HepG2 (cell line): Measurements from ENCODE around the gene EFNA2. TPM values are rescaled to one million over a fixed set of nuclear protein-coding genes. Genes with fewer than 3 reads are reported as not detected.

Experiments used
- CCAR2 ChIP-seq: fragments of 200-400 bp; formaldehyde crosslinking; optimal IDR thresholded peaks from 2 replicates; pipeline ENCODE3; 2018; ENCODE audit warnings: low read depth, mild to moderate bottlenecking, low read length, moderate library complexity
- DR1 ChIP-seq: sonication (generic); formaldehyde crosslinking; IDR thresholded peaks from 2 replicates; pipeline ENCODE4 v1.8.0; 2021; ENCODE audit warnings: mild to moderate bottlenecking, missing genetic modification reagents, inconsistent platforms
- GATA4 ChIP-seq: sonication (generic); IDR thresholded peaks from 2 replicates; pipeline ENCODE4 v1.6.1; 2016; ENCODE audit warnings: antibody characterized with exemption, low read depth, borderline replicate concordance
- HNF4G ChIP-seq, 2 experiments: sonication (generic) in 1 of 2; formaldehyde crosslinking in 1 of 2; IDR thresholded peaks; 2 replicates each; pipeline versions ENCODE4 v1.4.0 to v1.6.1; 2011 to 2020; ENCODE audit warnings: borderline replicate concordance in 2 of 2, low read depth in 2 of 2, mild to moderate bottlenecking in 2 of 2, low read length in 1 of 2, missing genetic modification reagents in 1 of 2, moderate library complexity in 1 of 2
- MEIS1 ChIP-seq: sonication (generic); formaldehyde crosslinking; IDR thresholded peaks from 2 replicates; pipeline ENCODE4 v1.9.0; 2021; ENCODE audit warnings: mild to moderate bottlenecking, missing genetic modification reagents, moderate library complexity, borderline replicate concordance
- PHF8 ChIP-seq: sonication (generic); formaldehyde crosslinking; IDR thresholded peaks from 2 replicates; pipeline ENCODE4 v1.5.0; 2020; ENCODE audit warnings: missing genetic modification reagents
- PTBP1 ChIP-seq: fragments of 200-400 bp; formaldehyde crosslinking; IDR thresholded peaks from 2 replicates; pipeline ENCODE4 v1.6.1; 2018; ENCODE audit warnings: low read length, low read depth; ENCODE audit not compliant: poor library complexity, severe bottlenecking
- RARA ChIP-seq: IDR thresholded peaks from 2 replicates; pipeline ENCODE4 v1.6.1; 2016; ENCODE audit warnings: missing genetic modification reagents, missing compliant biosample characterization
- ZIK1 ChIP-seq: sonication (generic); formaldehyde crosslinking; IDR thresholded peaks from 2 replicates; pipeline ENCODE4 v1.5.0; 2020; ENCODE audit warnings: mild to moderate bottlenecking, low read depth, missing genetic modification reagents, borderline replicate concordance
- ZNF17 ChIP-seq: sonication (generic); formaldehyde crosslinking; IDR thresholded peaks from 2 replicates; pipeline ENCODE4 v1.5.0; 2020; ENCODE audit warnings: mild to moderate bottlenecking, missing genetic modification reagents
- ZNF441 ChIP-seq: sonication (generic); formaldehyde crosslinking; IDR thresholded peaks from 2 replicates; pipeline ENCODE4 v1.7.0; 2021; ENCODE audit warnings: missing genetic modification reagents, borderline replicate concordance
- ZNF674 ChIP-seq: sonication (generic); formaldehyde crosslinking; IDR thresholded peaks from 2 replicates; pipeline ENCODE4 v1.5.0; 2020; ENCODE audit warnings: low read depth, mild to moderate bottlenecking, missing genetic modification reagents
- polyA plus RNA-seq, 8 experiments: library from polyadenylated mRNA; depleted of rRNA in 3 of 8; stranded (reverse) in 7 of 8; unstranded in 1 of 8; fragments of >200 nt; fragmentation: Illumina TruSeq in 4 of 8; extraction: Trizol in 4 of 8; gene quantifications; 2 replicates each; pipeline versions ENCODE4 v1.2.1 to v1.2.3, GENCODE V29; 2011 to 2016; ENCODE audit warnings: low read depth in 4 of 8, missing spikeins in 1 of 8, mixed read lengths in 1 of 8; ENCODE audit not compliant: insufficient read depth in 1 of 8
- total RNA-seq, 5 experiments: library from RNA; depleted of rRNA; stranded (reverse); fragments of >200 nt; fragmentation: Illumina TruSeq; extraction: Trizol; gene quantifications; 2 replicates each; pipeline ENCODE4 v1.2.3, GENCODE V29; 2016; ENCODE audit warnings: low read depth in 1 of 5
- TF ChIP-seq, protein P1 (sequence below): IDR thresholded peaks from 2 replicates; pipeline ENCODE4 v1.6.1; 2016; ENCODE audit warnings: low read depth, control low read depth
- TF ChIP-seq, protein P2 (sequence below): sonication (generic); formaldehyde crosslinking; IDR thresholded peaks from 2 replicates; pipeline ENCODE4 v1.4.0; 2020; ENCODE audit warnings: missing genetic modification reagents, borderline replicate concordance
- TF ChIP-seq, protein P3 (sequence below): sonication (generic); formaldehyde crosslinking; conservative IDR thresholded peaks from 2 replicates; pipeline ENCODE4 v1.4.0; 2020; ENCODE audit warnings: mild to moderate bottlenecking, missing genetic modification reagents, moderate library complexity
- TF ChIP-seq, protein P4 (sequence below): sonication (generic); formaldehyde crosslinking; IDR thresholded peaks from 2 replicates; pipeline ENCODE4 v1.4.0; 2020; ENCODE audit warnings: missing genetic modification reagents, mild to moderate bottlenecking, borderline replicate concordance
- TF ChIP-seq, protein P5 (sequence below): sonication (generic); formaldehyde crosslinking; IDR thresholded peaks from 2 replicates; pipeline ENCODE4 v1.5.0; 2020; ENCODE audit warnings: missing genetic modification reagents

EFNA2 gene
- total and polyA plus RNA-seq, 2 of the 13 experiments (the other 11 are each of a cell fraction or from before 2014, with no cell fraction given): 6.0 to 9.9 TPM

DNA sequence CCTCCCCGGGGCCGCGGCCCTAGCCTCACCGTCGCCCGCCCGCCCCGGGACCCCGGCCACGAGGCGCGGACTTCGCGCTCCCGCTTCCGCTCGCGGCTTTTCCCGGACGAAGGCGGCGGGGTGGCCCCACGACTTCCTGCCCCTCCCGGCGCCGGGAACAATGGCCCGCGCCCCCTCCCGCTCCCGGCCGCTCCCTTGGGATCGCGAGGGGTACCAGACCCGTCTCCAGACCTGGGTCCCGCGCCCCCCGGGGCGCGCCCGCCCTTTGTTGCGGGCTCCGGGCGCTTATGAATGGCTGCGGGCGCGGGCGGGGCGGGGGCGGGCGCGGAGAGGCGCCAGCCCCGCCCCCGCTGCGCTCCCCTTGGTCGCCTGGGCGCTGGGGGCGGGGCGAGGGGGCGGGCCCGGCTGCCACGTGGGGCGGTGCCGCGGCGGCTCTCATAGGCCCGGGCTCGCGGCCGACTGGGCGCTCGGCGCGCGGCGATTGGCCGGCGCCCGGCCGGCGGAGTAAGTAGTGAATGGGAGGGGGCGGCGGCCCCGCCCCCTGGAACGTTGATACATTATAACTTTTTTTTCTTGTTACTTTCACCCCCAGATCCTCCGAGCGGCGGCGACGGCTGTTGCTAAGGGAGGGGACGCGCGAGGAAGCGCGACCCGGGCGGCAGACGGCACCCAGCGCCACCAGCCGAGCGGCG, 36.2 kb upstream of the EFNA2 start (continued):
- TF ChIP-seq, protein P1, sequence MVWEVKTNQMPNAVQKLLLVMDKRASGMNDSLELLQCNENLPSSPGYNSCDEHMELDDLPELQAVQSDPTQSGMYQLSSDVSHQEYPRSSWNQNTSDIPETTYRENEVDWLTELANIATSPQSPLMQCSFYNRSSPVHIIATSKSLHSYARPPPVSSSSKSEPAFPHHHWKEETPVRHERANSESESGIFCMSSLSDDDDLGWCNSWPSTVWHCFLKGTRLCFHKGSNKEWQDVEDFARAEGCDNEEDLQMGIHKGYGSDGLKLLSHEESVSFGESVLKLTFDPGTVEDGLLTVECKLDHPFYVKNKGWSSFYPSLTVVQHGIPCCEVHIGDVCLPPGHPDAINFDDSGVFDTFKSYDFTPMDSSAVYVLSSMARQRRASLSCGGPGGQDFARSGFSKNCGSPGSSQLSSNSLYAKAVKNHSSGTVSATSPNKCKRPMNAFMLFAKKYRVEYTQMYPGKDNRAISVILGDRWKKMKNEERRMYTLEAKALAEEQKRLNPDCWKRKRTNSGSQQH (CRISPR knock-in tag): peak; percentile 29; the same call in 1 of the 2 replicates
- TF ChIP-seq PTBP1 (peak; percentile 39), ZNF674 (CRISPR knock-in tag) (no peak), HNF4G (IDR thresholded peaks at IDR 0.05; ENCODE audit: borderline replicate concordance, low read depth, low read length) (peak; percentile 33; the same call in 1 of the 2 replicates), HNF4G (CRISPR knock-in tag; IDR thresholded peaks at IDR 0.05; ENCODE audit: borderline replicate concordance, low read depth) (no peak), DR1 (CRISPR knock-in tag) (peak; percentile 40; the same call in 1 of the 2 replicates), MEIS1 (0 out of 2 replicates have a peak, but pooled peaks have one; percentile 26), ZNF17 (CRISPR knock-in tag) (no peak), ZNF441 (0 out of 2 replicates have a peak, but pooled peaks have one; percentile 33), PHF8 (CRISPR knock-in tag) (peak; percentile 36; the same call in 1 of the 2 replicates), ZIK1 (no peak), RARA (CRISPR knock-in tag) (peak; percentile 51), CCAR2 (no peak), GATA4 (peak; percentile 33)
- TF ChIP-seq, protein P2, sequence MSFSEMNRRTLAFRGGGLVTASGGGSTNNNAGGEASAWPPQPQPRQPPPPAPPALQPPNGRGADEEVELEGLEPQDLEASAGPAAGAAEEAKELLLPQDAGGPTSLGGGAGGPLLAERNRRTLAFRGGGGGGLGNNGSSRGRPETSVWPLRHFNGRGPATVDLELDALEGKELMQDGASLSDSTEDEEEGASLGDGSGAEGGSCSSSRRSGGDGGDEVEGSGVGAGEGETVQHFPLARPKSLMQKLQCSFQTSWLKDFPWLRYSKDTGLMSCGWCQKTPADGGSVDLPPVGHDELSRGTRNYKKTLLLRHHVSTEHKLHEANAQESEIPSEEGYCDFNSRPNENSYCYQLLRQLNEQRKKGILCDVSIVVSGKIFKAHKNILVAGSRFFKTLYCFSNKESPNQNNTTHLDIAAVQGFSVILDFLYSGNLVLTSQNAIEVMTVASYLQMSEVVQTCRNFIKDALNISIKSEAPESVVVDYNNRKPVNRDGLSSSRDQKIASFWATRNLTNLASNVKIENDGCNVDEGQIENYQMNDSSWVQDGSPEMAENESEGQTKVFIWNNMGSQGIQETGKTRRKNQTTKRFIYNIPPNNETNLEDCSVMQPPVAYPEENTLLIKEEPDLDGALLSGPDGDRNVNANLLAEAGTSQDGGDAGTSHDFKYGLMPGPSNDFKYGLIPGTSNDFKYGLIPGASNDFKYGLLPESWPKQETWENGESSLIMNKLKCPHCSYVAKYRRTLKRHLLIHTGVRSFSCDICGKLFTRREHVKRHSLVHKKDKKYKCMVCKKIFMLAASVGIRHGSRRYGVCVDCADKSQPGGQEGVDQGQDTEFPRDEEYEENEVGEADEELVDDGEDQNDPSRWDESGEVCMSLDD (CRISPR knock-in tag): 0 out of 2 replicates have a peak, but pooled peaks have one; percentile 31
- TF ChIP-seq, protein P3, sequence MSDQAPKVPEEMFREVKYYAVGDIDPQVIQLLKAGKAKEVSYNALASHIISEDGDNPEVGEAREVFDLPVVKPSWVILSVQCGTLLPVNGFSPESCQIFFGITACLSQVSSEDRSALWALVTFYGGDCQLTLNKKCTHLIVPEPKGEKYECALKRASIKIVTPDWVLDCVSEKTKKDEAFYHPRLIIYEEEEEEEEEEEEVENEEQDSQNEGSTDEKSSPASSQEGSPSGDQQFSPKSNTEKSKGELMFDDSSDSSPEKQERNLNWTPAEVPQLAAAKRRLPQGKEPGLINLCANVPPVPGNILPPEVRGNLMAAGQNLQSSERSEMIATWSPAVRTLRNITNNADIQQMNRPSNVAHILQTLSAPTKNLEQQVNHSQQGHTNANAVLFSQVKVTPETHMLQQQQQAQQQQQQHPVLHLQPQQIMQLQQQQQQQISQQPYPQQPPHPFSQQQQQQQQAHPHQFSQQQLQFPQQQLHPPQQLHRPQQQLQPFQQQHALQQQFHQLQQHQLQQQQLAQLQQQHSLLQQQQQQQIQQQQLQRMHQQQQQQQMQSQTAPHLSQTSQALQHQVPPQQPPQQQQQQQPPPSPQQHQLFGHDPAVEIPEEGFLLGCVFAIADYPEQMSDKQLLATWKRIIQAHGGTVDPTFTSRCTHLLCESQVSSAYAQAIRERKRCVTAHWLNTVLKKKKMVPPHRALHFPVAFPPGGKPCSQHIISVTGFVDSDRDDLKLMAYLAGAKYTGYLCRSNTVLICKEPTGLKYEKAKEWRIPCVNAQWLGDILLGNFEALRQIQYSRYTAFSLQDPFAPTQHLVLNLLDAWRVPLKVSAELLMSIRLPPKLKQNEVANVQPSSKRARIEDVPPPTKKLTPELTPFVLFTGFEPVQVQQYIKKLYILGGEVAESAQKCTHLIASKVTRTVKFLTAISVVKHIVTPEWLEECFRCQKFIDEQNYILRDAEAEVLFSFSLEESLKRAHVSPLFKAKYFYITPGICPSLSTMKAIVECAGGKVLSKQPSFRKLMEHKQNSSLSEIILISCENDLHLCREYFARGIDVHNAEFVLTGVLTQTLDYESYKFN (CRISPR knock-in tag): peak; percentile 58
- TF ChIP-seq, protein P4, sequence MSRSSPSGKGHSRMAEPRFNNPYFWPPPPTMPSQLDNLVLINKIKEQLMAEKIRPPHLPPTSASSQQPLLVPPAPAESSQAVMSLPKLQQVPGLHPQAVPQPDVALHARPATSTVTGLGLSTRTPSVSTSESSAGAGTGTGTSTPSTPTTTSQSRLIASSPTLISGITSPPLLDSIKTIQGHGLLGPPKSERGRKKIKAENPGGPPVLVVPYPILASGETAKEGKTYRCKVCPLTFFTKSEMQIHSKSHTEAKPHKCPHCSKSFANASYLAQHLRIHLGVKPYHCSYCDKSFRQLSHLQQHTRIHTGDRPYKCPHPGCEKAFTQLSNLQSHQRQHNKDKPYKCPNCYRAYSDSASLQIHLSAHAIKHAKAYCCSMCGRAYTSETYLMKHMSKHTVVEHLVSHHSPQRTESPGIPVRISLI: peak; percentile 87
- TF ChIP-seq, protein P5, sequence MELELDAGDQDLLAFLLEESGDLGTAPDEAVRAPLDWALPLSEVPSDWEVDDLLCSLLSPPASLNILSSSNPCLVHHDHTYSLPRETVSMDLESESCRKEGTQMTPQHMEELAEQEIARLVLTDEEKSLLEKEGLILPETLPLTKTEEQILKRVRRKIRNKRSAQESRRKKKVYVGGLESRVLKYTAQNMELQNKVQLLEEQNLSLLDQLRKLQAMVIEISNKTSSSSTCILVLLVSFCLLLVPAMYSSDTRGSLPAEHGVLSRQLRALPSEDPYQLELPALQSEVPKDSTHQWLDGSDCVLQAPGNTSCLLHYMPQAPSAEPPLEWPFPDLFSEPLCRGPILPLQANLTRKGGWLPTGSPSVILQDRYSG (CRISPR knock-in tag): 0 out of 2 replicates have a peak, but pooled peaks have one; percentile 61
